DOHH2 (cell line): ENCODE data around the gene ICA1L.

ENCODE experiments used
- CTCF ChIP-seq: fragments of 200-600 bp; sonication (generic); IDR thresholded peaks from one replicate; pipeline ENCODE4 v1.5.1; 2014; ENCODE audit warnings: antibody characterized with exemption, mild to moderate bottlenecking, low read depth, low read length; ENCODE audit not compliant: poor library complexity, severe bottlenecking
- EZH2phosphoT487 ChIP-seq: fragments of 200-600 bp; sonication (generic); IDR thresholded peaks from 2 replicates; pipeline ENCODE4 v1.6.1; 2017; ENCODE audit warnings: borderline replicate concordance, mild to moderate bottlenecking, antibody characterized with exemption, low read length, moderate library complexity, mixed read lengths

GRCh38 chr2:202760848-202761247 is 110.7 kb downstream of the ICA1L start:
- TF ChIP-seq CTCF (no peak), EZH2phosphoT487 (no peak)
